ENCODE data around the gene NFKB2. TPM values are rescaled to one million over a fixed set of nuclear protein-coding genes. Genes with fewer than 3 reads are reported as not detected.

Gene NFKB2
- total RNA-seq, 6 experiments from 2014 or later, result 23.1 to 27.4 (median 26.1) TPM

DNA sequence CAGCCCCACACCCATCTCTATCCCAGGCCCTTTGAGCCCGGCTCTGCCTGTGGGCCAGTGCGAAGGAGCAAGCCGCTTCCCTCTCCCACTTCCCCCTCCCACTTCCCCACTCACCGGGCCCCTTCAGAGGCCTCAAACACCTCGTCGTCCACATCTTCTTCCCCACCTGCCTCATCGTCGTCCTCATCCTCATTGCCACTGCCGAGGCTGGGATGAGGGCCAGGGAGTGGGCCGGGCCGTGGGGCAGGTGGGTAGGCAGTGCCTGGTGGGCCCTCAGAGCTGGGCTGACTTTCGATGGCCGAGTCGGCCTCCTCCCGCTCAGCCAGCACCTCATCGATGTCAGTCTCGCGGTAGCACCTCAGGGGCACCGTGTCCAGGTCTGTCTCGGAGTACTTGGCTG is 19.2 kb downstream of the NFKB2 start:
- no peak for DNase-seq
- Mint-ChIP-seq H3K4me3 (no peak overlapping the region), H3K36me3 (ENCODE audit: low read depth) (peaks cover 3% of the 10 kb centered on the region; the same call in 1 of the 2 replicates), H3K27ac (no peak overlapping the region), H3K4me1 (ENCODE audit: low read depth) (peaks cover 16% of the 10 kb centered on the region), H3K9me3 (no peaks in the 10 kb centered on the region), H3K27me3 (ENCODE audit: insufficient read depth) (peaks cover 48% of the 10 kb centered on the region)
- TF ChIP-seq, protein P1, sequence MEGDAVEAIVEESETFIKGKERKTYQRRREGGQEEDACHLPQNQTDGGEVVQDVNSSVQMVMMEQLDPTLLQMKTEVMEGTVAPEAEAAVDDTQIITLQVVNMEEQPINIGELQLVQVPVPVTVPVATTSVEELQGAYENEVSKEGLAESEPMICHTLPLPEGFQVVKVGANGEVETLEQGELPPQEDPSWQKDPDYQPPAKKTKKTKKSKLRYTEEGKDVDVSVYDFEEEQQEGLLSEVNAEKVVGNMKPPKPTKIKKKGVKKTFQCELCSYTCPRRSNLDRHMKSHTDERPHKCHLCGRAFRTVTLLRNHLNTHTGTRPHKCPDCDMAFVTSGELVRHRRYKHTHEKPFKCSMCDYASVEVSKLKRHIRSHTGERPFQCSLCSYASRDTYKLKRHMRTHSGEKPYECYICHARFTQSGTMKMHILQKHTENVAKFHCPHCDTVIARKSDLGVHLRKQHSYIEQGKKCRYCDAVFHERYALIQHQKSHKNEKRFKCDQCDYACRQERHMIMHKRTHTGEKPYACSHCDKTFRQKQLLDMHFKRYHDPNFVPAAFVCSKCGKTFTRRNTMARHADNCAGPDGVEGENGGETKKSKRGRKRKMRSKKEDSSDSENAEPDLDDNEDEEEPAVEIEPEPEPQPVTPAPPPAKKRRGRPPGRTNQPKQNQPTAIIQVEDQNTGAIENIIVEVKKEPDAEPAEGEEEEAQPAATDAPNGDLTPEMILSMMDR (IDR thresholded peaks at IDR 0.05), result no peak

DNA sequence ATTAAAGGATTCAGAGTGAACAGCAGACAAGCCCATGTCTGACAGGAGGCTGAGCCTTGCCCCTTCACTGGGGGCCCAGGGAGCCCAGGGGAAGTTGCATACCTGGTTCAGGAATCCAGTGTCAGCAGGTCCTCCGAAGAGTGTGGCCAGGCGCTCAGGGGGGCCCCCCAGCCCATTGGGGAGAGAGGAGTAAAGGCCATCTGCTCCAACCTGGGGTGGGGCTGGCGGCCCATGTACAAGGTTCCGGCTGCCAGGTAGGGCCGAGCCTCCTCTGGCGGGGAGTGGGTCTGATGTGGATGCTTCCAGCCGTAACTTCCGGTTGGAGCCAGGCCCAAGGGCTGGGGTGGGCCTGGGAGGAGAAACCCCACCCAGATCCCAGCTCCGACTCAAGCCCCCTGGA is 20.8 kb downstream of the NFKB2 start:
- no peaks in the 10 kb centered on the region for H3K9me3 Mint-ChIP-seq

DNA sequence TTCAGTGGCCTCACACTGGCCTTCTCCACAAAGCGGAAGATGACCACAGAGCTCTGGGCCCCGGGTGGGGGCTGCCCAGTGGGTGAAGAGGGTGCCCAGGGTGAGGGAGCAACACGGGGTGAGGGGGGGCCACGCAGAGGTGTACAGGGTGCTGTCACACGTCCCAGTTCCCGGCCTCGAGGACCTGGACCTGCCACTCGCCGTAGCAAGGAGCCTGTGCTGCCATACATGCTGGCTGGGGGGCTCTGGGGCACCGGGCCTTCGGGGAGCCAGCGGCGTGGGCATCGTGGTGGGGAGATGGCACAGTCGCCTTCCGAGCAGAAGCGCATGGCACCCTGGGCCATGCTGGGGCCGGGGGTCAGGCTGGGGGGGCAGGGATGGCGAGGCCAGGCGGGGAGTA is 21.2 kb downstream of the NFKB2 start:
- Mint-ChIP-seq H3K9me3 (no peaks in the 10 kb centered on the region), H3K4me1 (ENCODE audit: low read depth) (peaks cover 21% of the 10 kb centered on the region), H3K27ac (no peak overlapping the region), H3K27me3 (ENCODE audit: insufficient read depth) (peaks cover 37% of the 10 kb centered on the region), H3K36me3 (ENCODE audit: low read depth) (no peaks in the 10 kb centered on the region), H3K4me3 (no peak overlapping the region)
- TF ChIP-seq, protein P1 (IDR thresholded peaks at IDR 0.05), result no peak
- no peak for DNase-seq

More for the DNA sequence above, 20.8 kb downstream of the NFKB2 start:
- Mint-ChIP-seq H3K27ac (no peak overlapping the region), H3K4me1 (ENCODE audit: low read depth) (peaks cover 21% of the 10 kb centered on the region), H3K4me3 (no peak overlapping the region), H3K36me3 (ENCODE audit: low read depth) (no peaks in the 10 kb centered on the region), H3K27me3 (ENCODE audit: insufficient read depth) (peaks cover 41% of the 10 kb centered on the region)
- TF ChIP-seq, protein P1 (IDR thresholded peaks at IDR 0.05), result no peak
- DNase-seq, result no peak

DNA sequence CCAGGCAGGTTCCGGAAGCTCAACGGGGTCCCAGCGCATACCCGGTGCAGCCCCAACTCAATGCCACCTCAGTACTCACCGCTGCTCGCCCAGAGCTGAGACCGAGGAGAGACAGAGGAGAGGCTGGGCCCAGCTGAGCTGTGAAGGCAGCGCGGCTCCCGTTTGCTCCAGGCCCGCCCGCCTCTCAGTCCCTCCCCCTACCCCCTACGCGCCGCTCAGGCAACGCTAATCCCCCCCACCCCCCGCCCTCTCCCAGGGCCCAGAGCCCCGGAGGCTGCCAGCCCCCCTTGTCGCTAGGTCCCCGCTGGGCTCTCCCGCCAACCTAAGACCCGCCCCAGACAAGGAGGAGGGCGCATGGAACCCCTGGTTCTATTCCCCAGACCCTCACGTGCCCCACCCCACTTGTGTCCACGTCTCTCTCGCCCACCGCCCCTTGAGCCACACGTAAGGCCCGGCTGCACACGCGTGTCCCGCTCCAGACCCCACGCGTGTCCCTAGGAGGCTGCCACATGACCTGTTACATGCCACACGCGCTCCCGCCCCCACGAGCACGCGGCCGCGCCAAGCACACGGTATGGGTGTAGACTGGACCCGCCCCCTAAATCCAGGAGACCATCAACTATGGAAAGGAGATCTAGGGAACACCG is 23.2 kb downstream of the NFKB2 start, which contains the start of gene PSD:
Gene PSD (minus strand): TSS at position 164 of the 647 bp plus-strand sequence. CDS start 1,747 bp downstream, outside the sequence.
- no peaks in the 10 kb centered on the region for H3K36me3 Mint-ChIP-seq (ENCODE audit: low read depth)
- no peak for DNase-seq
- H3K27me3 Mint-ChIP-seq (ENCODE audit: insufficient read depth), result peaks cover 26% of the 10 kb centered on the region
- H3K9me3 Mint-ChIP-seq, result no peaks in the 10 kb centered on the region
- no peak within 1 kb of the TSS for H3K27ac Mint-ChIP-seq
- peaks cover 22% of the 10 kb centered on the region for H3K4me1 Mint-ChIP-seq (ENCODE audit: low read depth)
- TF ChIP-seq, protein P1 (IDR thresholded peaks at IDR 0.05), result no peak
- H3K4me3 Mint-ChIP-seq, result peak within 1 kb of the TSS; percentile 98

DNA sequence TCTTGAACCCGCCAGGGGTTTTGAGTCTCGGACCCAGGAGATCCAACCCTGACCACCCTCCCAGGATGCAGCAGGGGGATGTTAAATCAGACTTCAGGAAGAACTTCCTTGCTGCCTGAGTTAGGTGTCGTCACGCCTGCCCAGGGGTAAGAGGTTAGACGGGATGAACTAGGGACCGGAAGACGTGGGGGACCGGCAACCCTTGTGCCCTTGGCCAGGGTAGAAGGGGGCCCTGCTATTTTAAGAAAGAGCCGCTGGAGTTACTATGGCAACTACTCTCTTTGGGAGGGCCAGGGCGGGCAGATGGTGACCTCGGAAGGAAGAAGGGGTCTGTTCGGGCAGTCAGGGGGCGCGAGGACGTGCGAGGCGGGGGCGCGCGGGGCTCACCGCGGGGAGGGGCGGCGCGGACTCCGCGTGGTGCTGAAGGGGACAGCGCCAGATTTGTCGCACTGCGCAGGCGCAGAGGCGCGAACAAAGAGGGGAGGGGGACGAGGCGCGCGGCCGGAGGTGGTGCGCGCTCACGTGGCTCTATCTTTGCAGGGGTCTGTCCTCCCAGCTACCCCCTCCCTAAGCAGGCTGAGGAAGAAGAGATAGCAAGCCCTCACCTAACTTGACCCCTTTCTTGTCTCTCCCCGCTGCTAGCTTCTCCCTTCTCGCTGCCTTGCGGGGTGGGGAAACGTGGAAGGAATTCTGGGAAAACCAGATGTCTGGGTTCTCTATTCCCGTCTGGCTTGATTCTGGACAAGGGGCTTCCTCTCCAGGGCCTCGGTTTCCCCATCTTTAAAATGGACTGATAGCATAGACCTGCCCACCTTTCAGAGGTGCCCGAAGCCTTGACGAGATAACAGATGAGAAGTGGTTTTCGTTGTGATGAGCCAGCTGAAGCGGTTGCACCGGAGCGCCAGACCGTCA is 24.0 kb downstream of the NFKB2 start:
- Mint-ChIP-seq H3K27ac (no peak overlapping the region), H3K36me3 (ENCODE audit: low read depth) (no peaks in the 10 kb centered on the region), H3K4me1 (ENCODE audit: low read depth) (peaks cover 22% of the 10 kb centered on the region), H3K9me3 (no peaks in the 10 kb centered on the region), H3K4me3 (peak overlapping the region; percentile 98), H3K27me3 (ENCODE audit: insufficient read depth) (peaks cover 19% of the 10 kb centered on the region)
- no peak for DNase-seq
- TF ChIP-seq, protein P1 (IDR thresholded peaks at IDR 0.05), result no peak

Measured in HFFc6 (cell line).